B cell (primary cell): ENCODE measurements around the gene SEMA3B. TPM values are rescaled to one million over a fixed set of nuclear protein-coding genes. Genes with fewer than 3 reads are reported as not detected.
A peak's percentile ranks its signal among the peaks of the same experiment; 100 is the strongest.
"Not testable (repeated sequence)": the region's sequence is repeated elsewhere in the genome, so short reads cannot be mapped to it uniquely, and the experiment has no call there.

Experiments used
- ATAC-seq: fragments of 200-7000 bp; cut with Tn5 transposase; one replicate; pipeline ENCODE4 v1.10.0; 2021; ENCODE audit warnings: low read depth, mild to moderate bottlenecking, moderate number of reproducible peaks, moderate library complexity
- CTCF ChIA-PET: fragments of 350-600 bp; sonication (Branson Sonifier 250); formaldehyde crosslinking; loops from one replicate; lab custom pipeline; 2021; ENCODE audit warnings: antibody characterized with exemption, inconsistent platforms; lab: Charles Lee
- POLR2A ChIA-PET: fragments of 350-600 bp; sonication (Branson Sonifier 250); formaldehyde crosslinking; loops from one replicate; lab custom pipeline; 2021; ENCODE audit warnings: antibody characterized with exemption; lab: Charles Lee
- DNase-seq: peaks from one replicate; pipeline ENCODE4 v3.0.0; 2013
- H2AFZ ChIP-seq: 2 replicates; pipeline ENCODE4 v1.6.1; 2012; ENCODE audit warnings: mild to moderate bottlenecking, low read depth, low read length; ENCODE audit not compliant: insufficient read depth, poor library complexity, severe bottlenecking
- H3K27ac ChIP-seq, 2 donors: 1 replicate in 1 of 2; 2 replicates in 1 of 2; pipeline ENCODE4 v1.5.1; 2012 to 2013; ENCODE audit warnings: low read length in 2 of 2, mild to moderate bottlenecking in 2 of 2, moderate library complexity in 1 of 2
- H3K27me3 ChIP-seq, 4 experiments: fragments of 200-600 bp in 1 of 4; sonication (generic) in 1 of 4; replicated peaks in 1 of 4; 1 replicate in 2 of 4; 2 replicates in 2 of 4; pipeline versions ENCODE4 v1.6.1 to v1.7.0; 2013 to 2016; ENCODE audit warnings: low read length in 3 of 4, mild to moderate bottlenecking in 2 of 4, mixed read lengths in 1 of 4, moderate library complexity in 1 of 4; ENCODE audit not compliant: insufficient read depth in 4 of 4, control insufficient read depth in 3 of 4; ENCODE audit errors: control extremely low read depth in 1 of 4
- H3K36me3 ChIP-seq, 2 experiments: replicated peaks in 1 of 2; 1 replicate in 1 of 2; 2 replicates in 1 of 2; pipeline versions ENCODE4 v1.6.1 to v1.7.1; 2013; ENCODE audit warnings: low read length in 1 of 2; ENCODE audit not compliant: insufficient read depth in 2 of 2, control insufficient read depth in 1 of 2; ENCODE audit errors: control extremely low read depth in 1 of 2, extremely low read depth in 1 of 2
- H3K4me1 ChIP-seq, 2 donors: fragments of 200-600 bp in 1 of 2; sonication (generic) in 1 of 2; 1 replicate in 1 of 2; 2 replicates in 1 of 2; pipeline versions ENCODE4 v1.5.1 to v1.6.1; 2013 to 2017; ENCODE audit warnings: low read length in 2 of 2; ENCODE audit not compliant: control insufficient read depth in 2 of 2, insufficient read depth in 2 of 2
- H3K4me2 ChIP-seq: replicated peaks from 2 replicates; pipeline ENCODE3; 2012; ENCODE audit warnings: mild to moderate bottlenecking, low read depth, low read length; ENCODE audit not compliant: poor library complexity, severe bottlenecking
- H3K4me3 ChIP-seq, 5 experiments: fragments of 200-600 bp in 1 of 5; sonication (generic) in 1 of 5; 1 replicate in 3 of 5; 2 replicates in 2 of 5; pipeline versions ENCODE4 v1.5.1 to v1.7.0; 2011 to 2016; ENCODE audit warnings: low read length in 4 of 5, mild to moderate bottlenecking in 4 of 5, low read depth in 2 of 5, control low read depth in 1 of 5, moderate library complexity in 1 of 5; ENCODE audit not compliant: insufficient read depth in 1 of 5; ENCODE audit errors: control extremely low read depth in 1 of 5, extremely low read depth in 1 of 5
- H3K79me2 ChIP-seq: fragments of 200-600 bp; sonication (generic); one replicate; pipeline ENCODE4 v1.6.0; 2016; ENCODE audit warnings: low read length; ENCODE audit not compliant: control insufficient read depth, insufficient read depth
- H3K9ac ChIP-seq: fragments of 200-600 bp; sonication (generic); 2 replicates; pipeline ENCODE4 v1.6.1; 2017; ENCODE audit warnings: mild to moderate bottlenecking, low read length, moderate library complexity
- H3K9me3 ChIP-seq, 3 donors: one replicate each; pipeline versions ENCODE4 v1.6.1 to v1.7.1; 2013; ENCODE audit warnings: low read length in 2 of 3; ENCODE audit not compliant: control insufficient read depth in 2 of 3, insufficient read depth in 1 of 3; ENCODE audit errors: control extremely low read depth in 1 of 3
- H4K20me1 ChIP-seq: 2 replicates; pipeline ENCODE4 v1.6.0; 2012; ENCODE audit warnings: mild to moderate bottlenecking, low read length; ENCODE audit not compliant: insufficient read depth, control insufficient read depth, poor library complexity, severe bottlenecking
- H3K27ac Mint-ChIP-seq: one replicate; pipeline ENCODE4 v1.8.0; 2021; ENCODE audit warnings: mixed read lengths
- H3K27me3 Mint-ChIP-seq: one replicate; pipeline ENCODE4 v1.8.0; 2021; ENCODE audit warnings: mixed read lengths
- H3K4me1 Mint-ChIP-seq: one replicate; pipeline ENCODE4 v1.8.0; 2021; ENCODE audit warnings: mixed read lengths
- H3K4me3 Mint-ChIP-seq: one replicate; pipeline ENCODE4 v1.8.0; 2021; ENCODE audit warnings: mixed read lengths
- H3K9me3 Mint-ChIP-seq: one replicate; pipeline ENCODE4 v1.8.0; 2022; ENCODE audit warnings: mixed read lengths; ENCODE audit not compliant: insufficient read depth
- EZH2 ChIP-seq: IDR thresholded peaks from 2 replicates; pipeline ENCODE4 v1.6.1; 2012; ENCODE audit warnings: borderline replicate concordance, low read depth, mild to moderate bottlenecking, moderate library complexity, low read length; ENCODE audit not compliant: insufficient read depth, poor library complexity, severe bottlenecking
- WGBS: methylation state at CpG from one replicate; pipeline ENCODE4 v1.1.5; 2013; ENCODE audit warnings: missing lambda C conversion rate; ENCODE audit not compliant: insufficient coverage; 5-methylcytosine and 5-hydroxymethylcytosine counted together
- intact Hi-C: fragments of 100-400 bp; cut with micrococcal nuclease; formaldehyde crosslinking; loops from one replicate; pipeline ENCODE4 v1.10.0; 2022
- polyA plus RNA-seq: library from polyadenylated mRNA; depleted of rRNA; stranded (reverse); fragments of >200 nt; gene quantifications from 2 replicates; pipeline ENCODE4 v1.2.3, GENCODE V29; 2012
- total RNA-seq, 2 donors: library from RNA; stranded (reverse); fragments of 120-200 nt in 1 of 2; gene quantifications; 1 replicate in 1 of 2; 2 replicates in 1 of 2; pipeline versions ENCODE4 v1.2.3 to v1.2.4, GENCODE V29; 2013 to 2022

Gene SEMA3B
- total and polyA plus RNA-seq, 2 donors (not counting 1 experiment from before 2014, with no cell fraction given), result 0.34 to 0.52 TPM

GRCh38 chr3:50243543-50243895, 25.4 kb upstream of the SEMA3B start:
- Histone ChIP-seq H3K79me2 (peaks cover 100% of the 10 kb centered on the region), H3K9ac (peak overlapping the region; percentile 61), H3K9me3 (no peaks in the 10 kb centered on the region), H2AFZ (no peak overlapping the region), H3K4me2 (peak overlapping the region; percentile 76), H3K36me3 (peaks cover 0 to 53% of the 10 kb centered on the region in 2 experiments), H4K20me1 (peaks cover 94% of the 10 kb centered on the region), H3K27me3 (no peaks in the 10 kb centered on the region), H3K4me3 (peak overlapping the region in 4 of 5 experiments; percentile 25 to 52 (median 42)), H3K27ac (peak overlapping the region; percentile 81 to 91), H3K4me1 (peaks cover 82 to 96% of the 10 kb centered on the region in 2 donors)
- ChIA-PET CTCF (interaction anchor here (0.7 to 27.3 kb wide), 9 partner anchors 5 to 97 kb away, joined by 3 to 596 read pairs (median 7); partner anchors contain the start of genes GNAI2, GNAT1 and RASSF1), POLR2A (interaction anchor here (0.6 to 1.5 kb wide), 5 partner anchors 8 to 1233 kb away, joined by 4 to 8 read pairs (median 5); partner anchors contain the start of gene GNAI2)
- H3K4me3 Mint-ChIP-seq, result peak overlapping the region; percentile 88
- DNase-seq, result no peak
- intact Hi-C loops, result no loop called here
- H3K27ac Mint-ChIP-seq, result peak overlapping the region; percentile 98
- TF ChIP-seq EZH2, result no peak
- WGBS, result 100% methylated on average over 4 of the region's 4 CpGs
- peaks cover 85% of the 10 kb centered on the region for H3K4me1 Mint-ChIP-seq
- H3K27me3 Mint-ChIP-seq, result no peaks in the 10 kb centered on the region
- no peaks in the 10 kb centered on the region for H3K9me3 Mint-ChIP-seq
- ATAC-seq, result no peak

DNA sequence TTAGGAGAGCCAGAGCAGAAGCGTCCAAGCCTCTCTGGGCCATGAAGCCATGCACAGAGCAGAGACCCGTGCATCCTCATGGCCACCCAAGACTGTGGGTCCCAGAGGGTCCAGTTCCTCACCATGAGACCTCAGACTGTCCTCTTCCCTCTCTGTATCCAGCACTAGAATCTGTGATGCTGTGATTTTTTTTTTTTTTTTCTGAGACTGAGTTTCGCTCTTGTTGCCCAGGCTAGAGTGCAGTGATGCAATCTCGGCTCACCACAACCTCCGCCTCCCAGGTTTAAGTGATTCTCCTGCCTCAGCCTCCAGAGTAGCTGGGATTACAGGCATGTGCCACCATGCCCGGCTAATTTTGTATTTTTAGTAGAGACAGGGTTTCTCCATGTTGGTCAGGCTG, 24.1 kb upstream of the SEMA3B start:
- intact Hi-C loops, H3K9me3 Mint-ChIP-seq, H3K4me3 Mint-ChIP-seq, H3K9me3 ChIP-seq, H3K9ac ChIP-seq, H2AFZ ChIP-seq, ATAC-seq, H3K27me3 Mint-ChIP-seq, H3K27me3 ChIP-seq, DNase-seq, H3K4me3 ChIP-seq: not testable (repeated sequence)
- Histone ChIP-seq H3K79me2 (peaks cover 100% of the 10 kb centered on the region), H4K20me1 (peaks cover 94% of the 10 kb centered on the region), H3K27ac (peak overlapping the region in 1 of 2 donors; percentile 86), H3K4me1 (peaks cover 70 to 96% of the 10 kb centered on the region in 2 donors), H3K4me2 (peak overlapping the region; percentile 24), H3K36me3 (peaks cover 0 to 53% of the 10 kb centered on the region in 2 experiments)
- POLR2A ChIA-PET, result interaction anchor here (1.2 kb wide), 1 partner anchor 18 kb away, joined by 5 read pairs; no protein-coding TSS in a partner anchor
- Mint-ChIP-seq H3K27ac (peak overlapping the region; percentile 83), H3K4me1 (peaks cover 83% of the 10 kb centered on the region)
- WGBS, result 81% methylated on average over 2 of the region's 6 CpGs
- CTCF ChIA-PET, result interaction anchor here (1.8 to 27.3 kb wide), 4 partner anchors 4 to 52 kb away, joined by 12 to 596 read pairs (median 305); partner anchors contain the start of genes GNAI2 and GNAT1
